ENCODE measurements around the gene NPAS3. TPM values are rescaled to one million over a fixed set of nuclear protein-coding genes. Genes with fewer than 3 reads are reported as not detected.

Gene NPAS3
- total and polyA plus RNA-seq, 2 of the 8 experiments (the other 6 are each of a cell fraction or from before 2014, with no cell fraction given): 0.11 to 0.60 TPM

DNA sequence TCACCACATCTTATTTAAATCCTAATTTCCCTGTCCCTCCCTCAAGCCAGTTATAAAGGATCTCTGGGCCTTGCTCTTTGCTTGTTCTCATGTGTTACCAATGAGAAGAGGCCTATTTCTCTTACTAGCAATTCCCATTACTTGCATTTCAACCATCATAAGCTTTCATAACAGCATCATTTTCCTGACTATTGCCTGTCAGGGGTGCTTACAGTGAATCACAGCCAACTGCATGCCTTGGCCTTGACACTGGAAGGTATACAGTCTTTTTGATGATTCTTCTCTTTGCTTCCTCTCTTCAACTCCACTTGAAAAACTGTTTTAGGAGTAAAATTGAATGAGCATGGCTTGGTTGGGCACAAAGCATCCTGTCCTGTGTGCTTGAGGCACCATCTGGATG, 127.0 kb downstream of the NPAS3 start:
- no peaks in the 10 kb centered on the region for H3K23me2 ChIP-seq (ENCODE audit: low read depth, low read length)
- no peak overlapping the region for H3K4me3 ChIP-seq (ENCODE audit: extremely low read depth in 1 of 4, insufficient read depth in 2 of 4, low read depth in 3 of 4, low read length in 4 of 4)
- ChIA-PET CTCF (ENCODE audit: partially characterized antibody) (no interaction called here), POLR2A (ENCODE audit: partially characterized antibody) (no interaction called here)
- no peak overlapping the region for H3K23ac ChIP-seq (ENCODE audit: insufficient read length)
- H2BK15ac ChIP-seq (ENCODE audit: low read length): no peak overlapping the region
- H4K8ac ChIP-seq (ENCODE audit: extremely low read depth, insufficient read depth, low read length): no peak overlapping the region
- no peak overlapping the region for H2AK5ac ChIP-seq (ENCODE audit: low read depth, low read length)
- H3K18ac ChIP-seq (ENCODE audit: extremely low read depth, low read length): no peak overlapping the region
- no peak overlapping the region for H4K91ac ChIP-seq (replicated peaks; ENCODE audit: insufficient read length, low read length)
- H3K27me3 ChIP-seq (replicated peaks in 1 of 4; ENCODE audit: control insufficient read depth in 3 of 4, extremely low read depth in 1 of 4, insufficient read depth in 3 of 4, low read length in 3 of 4): no peaks in the 10 kb centered on the region
- H2AFZ ChIP-seq (ENCODE audit: low read length): no peak overlapping the region
- no peak overlapping the region for H3K4ac ChIP-seq (replicated peaks; ENCODE audit: insufficient read length, low read depth, low read length)
- no peak overlapping the region for H2BK120ac ChIP-seq (replicated peaks; ENCODE audit: low read depth, low read length)
- no peaks in the 10 kb centered on the region for H3K79me2 ChIP-seq (ENCODE audit: control insufficient read depth in 1 of 2, insufficient read depth in 2 of 2, low read length in 2 of 2)
- no peak for FAIRE-seq
- no peak overlapping the region for H2BK20ac ChIP-seq (ENCODE audit: low read length)
- no peaks in the 10 kb centered on the region for H3K4me1 ChIP-seq (replicated peaks in 1 of 4; ENCODE audit: control insufficient read depth in 3 of 4, insufficient read depth in 4 of 4, low read length in 3 of 4)
- no peak overlapping the region for H3K4me2 ChIP-seq (ENCODE audit: insufficient read depth in 1 of 2, low read depth in 2 of 2, low read length in 2 of 2)
- no peak overlapping the region for H2BK5ac ChIP-seq (ENCODE audit: low read depth, low read length)
- no peak for DNase-seq (ENCODE audit: low read depth in 1 of 2, low spot score in 2 of 2)
- H3K56ac ChIP-seq (replicated peaks; ENCODE audit: insufficient read length, low read depth, low read length): no peak overlapping the region
- no peak overlapping the region for H3K14ac ChIP-seq (ENCODE audit: insufficient read length)
- H2BK12ac ChIP-seq (ENCODE audit: low read depth, low read length): no peak overlapping the region
- H3K36me3 ChIP-seq (ENCODE audit: control insufficient read depth in 2 of 4, insufficient read depth in 4 of 4, low read length in 3 of 4): no peaks in the 10 kb centered on the region
- no peaks in the 10 kb centered on the region for H3K9me3 ChIP-seq (ENCODE audit: insufficient read depth in 2 of 2, low read depth in 1 of 2, low read length in 1 of 2)
- H4K20me1 ChIP-seq (replicated peaks in 1 of 2; ENCODE audit: control insufficient read depth in 1 of 2, insufficient read depth in 2 of 2, low read length in 2 of 2): no peaks in the 10 kb centered on the region
- no peak overlapping the region for H3K9ac ChIP-seq (replicated peaks in 1 of 4; ENCODE audit: extremely low read depth in 1 of 4, low read depth in 3 of 4, low read length in 3 of 4)
- no peaks in the 10 kb centered on the region for H3K79me1 ChIP-seq (ENCODE audit: low read depth, low read length)
- no peak overlapping the region for H3K27ac ChIP-seq (ENCODE audit: low read depth, low read length)
- no peak overlapping the region for H4K5ac ChIP-seq (ENCODE audit: insufficient read length, low read depth, low read length)
- TF ChIP-seq PHF8 (conservative IDR thresholded peaks at IDR 0.05; ENCODE audit: low read depth, low read length): no peak
- no peak for TF ChIP-seq EGR1 (IDR thresholded peaks at IDR 0.05; ENCODE audit: borderline replicate concordance, low read depth, low read length)
- TF ChIP-seq FOSL1 (IDR thresholded peaks at IDR 0.05; ENCODE audit: insufficient read depth, low read depth, low read length): no peak
- no peak for TF ChIP-seq TEAD4 (IDR thresholded peaks at IDR 0.05; ENCODE audit: low read depth, low read length)
- TF ChIP-seq EZH2 (IDR thresholded peaks at IDR 0.05; ENCODE audit: low read depth, low read length, severe bottlenecking): no peak
- TF ChIP-seq CBX5 (IDR thresholded peaks at IDR 0.05; ENCODE audit: low read depth, low read length): no peak
- no peak for TF ChIP-seq HDAC2 (IDR thresholded peaks at IDR 0.05; ENCODE audit: borderline replicate concordance in 1 of 2, low read depth in 2 of 2, low read length in 2 of 2)
- no peak for TF ChIP-seq YY1 (IDR thresholded peaks at IDR 0.05; ENCODE audit: low read depth, low read length)
- no peak for TF ChIP-seq SP4 (IDR thresholded peaks at IDR 0.05; ENCODE audit: low read length)
- TF ChIP-seq, protein P1, sequence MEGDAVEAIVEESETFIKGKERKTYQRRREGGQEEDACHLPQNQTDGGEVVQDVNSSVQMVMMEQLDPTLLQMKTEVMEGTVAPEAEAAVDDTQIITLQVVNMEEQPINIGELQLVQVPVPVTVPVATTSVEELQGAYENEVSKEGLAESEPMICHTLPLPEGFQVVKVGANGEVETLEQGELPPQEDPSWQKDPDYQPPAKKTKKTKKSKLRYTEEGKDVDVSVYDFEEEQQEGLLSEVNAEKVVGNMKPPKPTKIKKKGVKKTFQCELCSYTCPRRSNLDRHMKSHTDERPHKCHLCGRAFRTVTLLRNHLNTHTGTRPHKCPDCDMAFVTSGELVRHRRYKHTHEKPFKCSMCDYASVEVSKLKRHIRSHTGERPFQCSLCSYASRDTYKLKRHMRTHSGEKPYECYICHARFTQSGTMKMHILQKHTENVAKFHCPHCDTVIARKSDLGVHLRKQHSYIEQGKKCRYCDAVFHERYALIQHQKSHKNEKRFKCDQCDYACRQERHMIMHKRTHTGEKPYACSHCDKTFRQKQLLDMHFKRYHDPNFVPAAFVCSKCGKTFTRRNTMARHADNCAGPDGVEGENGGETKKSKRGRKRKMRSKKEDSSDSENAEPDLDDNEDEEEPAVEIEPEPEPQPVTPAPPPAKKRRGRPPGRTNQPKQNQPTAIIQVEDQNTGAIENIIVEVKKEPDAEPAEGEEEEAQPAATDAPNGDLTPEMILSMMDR (IDR thresholded peaks at IDR 0.05; ENCODE audit: control extremely low read depth in 1 of 3, insufficient read depth in 1 of 3, low read depth in 1 of 3, low read length in 3 of 3): no peak
- TF ChIP-seq, protein P2, sequence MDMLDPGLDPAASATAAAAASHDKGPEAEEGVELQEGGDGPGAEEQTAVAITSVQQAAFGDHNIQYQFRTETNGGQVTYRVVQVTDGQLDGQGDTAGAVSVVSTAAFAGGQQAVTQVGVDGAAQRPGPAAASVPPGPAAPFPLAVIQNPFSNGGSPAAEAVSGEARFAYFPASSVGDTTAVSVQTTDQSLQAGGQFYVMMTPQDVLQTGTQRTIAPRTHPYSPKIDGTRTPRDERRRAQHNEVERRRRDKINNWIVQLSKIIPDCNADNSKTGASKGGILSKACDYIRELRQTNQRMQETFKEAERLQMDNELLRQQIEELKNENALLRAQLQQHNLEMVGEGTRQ (IDR thresholded peaks at IDR 0.05; ENCODE audit: low read length): no peak
- TF ChIP-seq JUN (IDR thresholded peaks at IDR 0.05; ENCODE audit: low read depth, low read length): no peak

Measured in H1 (cell line).